Ishikawa (cell line): Measurements from ENCODE around the gene AGPAT4.

Source experiments
- CEBPB ChIP-seq: IDR thresholded peaks from 2 replicates; pipeline ENCODE4 v1.6.1; 2012
- CREB1 ChIP-seq: IDR thresholded peaks from 2 replicates; pipeline ENCODE4 v1.6.1; 2012; ENCODE audit warnings: low read depth
- EGR1 ChIP-seq: IDR thresholded peaks from 2 replicates; pipeline ENCODE4 v1.6.1; 2012
- EP300 ChIP-seq: IDR thresholded peaks from 2 replicates; pipeline ENCODE4 v1.6.1; 2012; ENCODE audit warnings: borderline replicate concordance
- FOXM1 ChIP-seq: IDR thresholded peaks from 2 replicates; pipeline ENCODE4 v1.6.1; 2012; ENCODE audit warnings: low read depth, borderline replicate concordance
- MAX ChIP-seq: IDR thresholded peaks from 2 replicates; pipeline ENCODE4 v1.6.1; 2012
- NFIC ChIP-seq: IDR thresholded peaks from 2 replicates; pipeline ENCODE4 v1.6.1; 2012
- RAD21 ChIP-seq: IDR thresholded peaks from 2 replicates; pipeline ENCODE4 v1.6.1; 2012; ENCODE audit warnings: low read depth
- REST ChIP-seq: IDR thresholded peaks from 2 replicates; pipeline ENCODE4 v1.6.1; 2012; ENCODE audit warnings: low read depth, mild to moderate bottlenecking
- TAF1 ChIP-seq: IDR thresholded peaks from 2 replicates; pipeline ENCODE4 v1.6.1; 2012; ENCODE audit warnings: low read depth, mild to moderate bottlenecking
- TCF12 ChIP-seq: IDR thresholded peaks from 2 replicates; pipeline ENCODE4 v1.6.1; 2012; ENCODE audit warnings: low read depth
- TEAD4 ChIP-seq: IDR thresholded peaks from 2 replicates; pipeline ENCODE4 v1.6.1; 2012
- USF1 ChIP-seq: IDR thresholded peaks from 2 replicates; pipeline ENCODE4 v1.6.1; 2012
- YY1 ChIP-seq: IDR thresholded peaks from 2 replicates; pipeline ENCODE4 v1.6.1; 2012; ENCODE audit warnings: low read depth
- ZBTB7A ChIP-seq: IDR thresholded peaks from 2 replicates; pipeline ENCODE4 v1.6.1; 2012; ENCODE audit warnings: low read depth

Gene AGPAT4

DNA sequence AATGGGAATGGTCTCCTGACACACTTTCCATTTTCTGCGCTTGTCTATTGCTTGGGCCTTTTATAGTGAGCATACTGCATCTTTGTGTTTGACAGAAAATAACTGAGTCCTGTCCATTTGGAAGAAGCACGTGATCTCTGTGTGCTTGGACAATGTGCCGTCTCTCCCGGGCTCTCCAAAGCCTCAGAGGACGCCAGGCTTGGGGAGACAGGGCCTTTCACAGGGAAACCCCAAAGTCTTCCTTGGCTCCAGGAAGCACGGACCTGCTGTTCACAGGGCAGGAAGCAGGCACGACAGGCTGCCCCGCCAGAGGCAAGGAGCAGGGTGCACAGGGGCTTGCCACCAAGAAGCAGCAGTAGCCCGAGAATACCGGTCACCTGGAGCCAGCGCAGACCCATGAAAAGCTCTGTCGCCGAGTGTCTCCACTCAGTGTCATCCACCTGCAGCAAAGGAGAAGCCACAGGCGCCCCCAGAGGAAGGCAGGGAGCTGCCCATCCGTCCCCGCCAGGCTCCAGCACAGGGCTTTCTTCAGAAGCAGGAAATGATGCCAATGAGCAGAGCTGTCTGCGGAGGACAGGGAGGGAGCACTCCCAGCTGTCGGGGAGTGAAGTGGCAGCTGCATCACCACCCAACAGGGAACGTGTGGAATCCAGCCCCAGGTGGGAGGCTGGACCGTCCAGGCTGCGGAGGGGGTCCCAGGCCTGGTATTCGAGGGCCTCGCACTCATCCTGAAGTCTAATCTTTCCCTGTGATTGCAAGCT lies 135.1 kb downstream of the AGPAT4 start:
- TF ChIP-seq USF1: no peak
- no peak for TF ChIP-seq CEBPB
- TF ChIP-seq REST: no peak
- TF ChIP-seq NFIC: no peak
- TF ChIP-seq TEAD4: no peak
- TF ChIP-seq TAF1: no peak
- TF ChIP-seq EP300: no peak
- no peak for TF ChIP-seq EGR1
- TF ChIP-seq ZBTB7A: no peak
- TF ChIP-seq CREB1: no peak
- TF ChIP-seq MAX: no peak
- TF ChIP-seq FOXM1: no peak
- no peak for TF ChIP-seq RAD21
- no peak for TF ChIP-seq YY1

DNA sequence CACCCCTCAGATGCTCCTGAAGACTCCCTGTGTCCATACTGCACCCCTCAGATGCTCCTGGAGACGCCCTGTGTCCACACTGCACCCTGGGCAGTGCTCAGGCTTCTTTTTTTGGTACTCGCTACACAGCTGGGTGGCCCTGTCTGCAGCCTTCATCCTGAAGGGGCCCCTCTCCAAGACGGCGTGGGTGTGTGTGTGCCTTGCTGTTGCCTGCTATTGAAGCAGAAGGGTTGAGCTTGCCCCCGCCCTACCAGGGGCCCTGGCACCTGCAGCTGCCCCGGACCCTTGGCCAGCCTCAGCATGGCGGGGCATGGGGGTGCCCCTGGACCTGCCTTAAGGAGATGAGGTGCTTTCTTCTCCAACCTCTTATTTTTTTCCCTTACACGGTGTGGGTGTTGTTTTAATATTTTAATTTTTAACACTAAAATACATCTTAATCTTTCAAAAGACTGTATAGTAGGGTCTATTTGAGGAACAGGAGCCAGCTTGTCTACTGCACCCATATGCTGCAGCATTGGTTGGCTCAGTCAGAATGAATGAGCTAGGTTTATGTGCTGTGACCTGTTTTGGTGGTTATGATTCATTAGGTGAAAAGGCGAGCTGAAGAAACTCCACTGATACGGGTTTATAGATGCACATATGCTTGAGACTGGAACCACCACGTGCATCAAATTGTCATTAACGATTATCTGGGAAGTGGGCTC lies 135.9 kb downstream of the AGPAT4 start:
- no peak for TF ChIP-seq EP300
- no peak for TF ChIP-seq ZBTB7A
- TF ChIP-seq EGR1: no peak
- no peak for TF ChIP-seq CEBPB
- no peak for TF ChIP-seq YY1
- TF ChIP-seq TAF1: no peak
- no peak for TF ChIP-seq CREB1
- TF ChIP-seq MAX: no peak
- no peak for TF ChIP-seq TEAD4
- TF ChIP-seq USF1: no peak
- no peak for TF ChIP-seq NFIC

DNA sequence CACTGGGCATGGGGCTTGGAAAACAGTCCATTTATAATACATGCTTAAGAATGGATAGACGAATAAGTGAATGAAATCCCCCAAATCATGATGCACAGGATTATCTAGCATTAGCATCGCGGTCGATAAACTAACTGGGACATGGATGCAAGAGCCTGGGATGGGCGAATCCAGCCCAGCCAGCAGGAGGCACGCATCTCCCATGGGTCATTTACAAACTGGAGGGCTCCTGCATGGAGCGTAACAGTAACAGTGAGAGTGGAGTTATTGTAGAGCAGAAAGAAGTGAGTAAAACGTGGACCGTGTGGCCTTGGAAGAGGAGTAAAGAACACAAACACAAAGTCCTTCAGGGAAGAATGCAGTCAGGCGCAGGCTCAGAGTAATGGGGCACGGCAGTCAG lies 136.5 kb downstream of the AGPAT4 start:
- no peak for TF ChIP-seq TAF1
- no peak for TF ChIP-seq TEAD4
- no peak for TF ChIP-seq EP300
- TF ChIP-seq FOXM1: no peak
- no peak for TF ChIP-seq ZBTB7A
- no peak for TF ChIP-seq TCF12
- TF ChIP-seq CREB1: no peak
- TF ChIP-seq NFIC: no peak
- TF ChIP-seq YY1: no peak
- no peak for TF ChIP-seq EGR1

GRCh38 chr6:161136655-161137054 lies 137.2 kb downstream of the AGPAT4 start:
- TF ChIP-seq CREB1: no peak
- no peak for TF ChIP-seq REST
- TF ChIP-seq TEAD4: no peak
- TF ChIP-seq RAD21: no peak
- no peak for TF ChIP-seq USF1
- no peak for TF ChIP-seq EGR1
- TF ChIP-seq YY1: no peak
- TF ChIP-seq EP300: no peak
- TF ChIP-seq FOXM1: no peak
- no peak for TF ChIP-seq TAF1
- TF ChIP-seq TCF12: no peak
